ENCODE results near the gene ABTB2.

Gene ABTB2

GRCh38 chr11:34311126-34311525 lies 46.7 kb downstream of the ABTB2 start:
- no peak for DNase-seq

- no peak for DNase-seq
Observed at GRCh38 chr11:34309965-34310364, 47.8 kb downstream of the ABTB2 start.

GRCh38 chr11:34308913-34309585 lies 48.8 kb downstream of the ABTB2 start:
- peak in 1 of 2 donors; percentile 50 for DNase-seq

- no peak for DNase-seq
Observed at GRCh38 chr11:34308049-34308912, 49.5 kb downstream of the ABTB2 start.

- no peak for DNase-seq
Observed at GRCh38 chr11:34305780-34306179, 52.0 kb downstream of the ABTB2 start.

GRCh38 chr11:34305193-34305592 lies 52.6 kb downstream of the ABTB2 start:
- DNase-seq: no peak

- DNase-seq: no peak
Observed at GRCh38 chr11:34303028-34303570, 54.7 kb downstream of the ABTB2 start.

GRCh38 chr11:34302046-34302921 lies 55.5 kb downstream of the ABTB2 start:
- no peak for DNase-seq

GRCh38 chr11:34300926-34301295 lies 56.9 kb downstream of the ABTB2 start:
- DNase-seq: no peak

GRCh38 chr11:34300026-34300925 lies 57.5 kb downstream of the ABTB2 start:
- DNase-seq: no peak

GRCh38 chr11:34299284-34299972 lies 58.4 kb downstream of the ABTB2 start:
- DNase-seq: no peak

- DNase-seq: no peak
Observed at GRCh38 chr11:34298871-34299270, 58.9 kb downstream of the ABTB2 start.

GRCh38 chr11:34296412-34296811 lies 61.4 kb downstream of the ABTB2 start:
- no peak for DNase-seq

- no peak for DNase-seq
Observed at GRCh38 chr11:34292546-34292945, 65.3 kb downstream of the ABTB2 start.

GRCh38 chr11:34292111-34292510 lies 65.7 kb downstream of the ABTB2 start:
- DNase-seq: no peak

GRCh38 chr11:34290926-34291325 lies 66.9 kb downstream of the ABTB2 start:
- DNase-seq: no peak

- DNase-seq: no peak
Observed at GRCh38 chr11:34288492-34288891, 69.3 kb downstream of the ABTB2 start.

- DNase-seq: no peak
Observed at GRCh38 chr11:34284811-34285481, 72.9 kb downstream of the ABTB2 start.

GRCh38 chr11:34284156-34284555 lies 73.7 kb downstream of the ABTB2 start:
- DNase-seq: no peak
